HUES6 (cell line): ENCODE measurements around the gene GPR61.

Experiments used
- H3K27ac ChIP-seq: 2 replicates; pipeline ENCODE4 v1.7.0; 2013; ENCODE audit warnings: low read depth, mild to moderate bottlenecking, low read length, inconsistent platforms
- H3K27me3 ChIP-seq: 2 replicates; pipeline ENCODE4 v1.6.1; 2013; ENCODE audit warnings: low read length; ENCODE audit not compliant: control insufficient read depth, insufficient read depth
- H3K36me3 ChIP-seq: 2 replicates; pipeline ENCODE4 v1.6.1; 2013; ENCODE audit warnings: low read length; ENCODE audit not compliant: control insufficient read depth, insufficient read depth
- H3K4me1 ChIP-seq: 2 replicates; pipeline ENCODE4 v1.6.1; 2013; ENCODE audit warnings: low read length; ENCODE audit not compliant: control insufficient read depth, insufficient read depth
- H3K4me3 ChIP-seq: 2 replicates; pipeline ENCODE4 v1.5.1; 2013; ENCODE audit warnings: low read depth, low read length
- H3K9ac ChIP-seq: one replicate; pipeline ENCODE4 v1.6.1; 2013; ENCODE audit warnings: mild to moderate bottlenecking, low read length
- H3K9me3 ChIP-seq: 2 replicates; pipeline ENCODE4 v1.6.1; 2013; ENCODE audit warnings: low read depth, low read length; ENCODE audit not compliant: control insufficient read depth, insufficient read depth

GPR61 gene

DNA sequence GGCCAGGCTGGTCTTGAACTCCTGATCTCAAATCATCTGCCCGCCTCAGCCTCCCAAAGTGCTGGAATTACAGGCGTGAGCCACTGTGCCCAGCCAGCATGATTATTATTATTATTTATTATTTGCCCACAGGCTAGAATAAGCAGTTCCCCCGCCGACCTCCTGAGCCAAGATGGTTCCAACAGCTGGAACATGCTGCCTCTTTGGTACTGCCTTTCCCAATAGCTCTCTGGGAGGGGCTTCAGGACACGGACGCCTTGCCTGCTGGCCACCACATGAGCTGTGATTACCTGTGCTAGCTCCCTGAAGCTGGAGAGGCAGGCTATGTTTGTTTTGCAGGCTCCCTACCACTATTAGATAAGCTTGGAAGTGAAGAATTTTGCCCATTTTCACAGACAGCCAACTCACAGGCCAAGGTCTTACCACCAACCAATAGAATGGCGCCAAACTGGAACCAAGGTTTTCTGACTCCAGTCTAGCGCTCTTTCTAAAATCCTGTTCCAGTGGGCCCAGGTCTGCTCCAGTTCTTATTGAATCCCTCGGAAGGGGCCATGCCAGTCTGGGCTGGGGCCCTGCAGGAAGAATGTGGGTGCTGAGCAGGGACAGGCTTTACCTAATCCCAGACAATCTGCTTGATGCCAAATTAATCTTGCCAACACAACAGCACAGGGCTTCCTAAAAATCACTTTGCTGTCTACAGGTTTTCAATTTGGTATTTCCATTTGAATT, 2.1 kb upstream of the GPR61 start:
- peaks cover 3% of the 10 kb centered on the region; the same call in 1 of the 2 replicates for H3K4me1 ChIP-seq
- H3K27me3 ChIP-seq: peaks cover 4% of the 10 kb centered on the region; the same call in 1 of the 2 replicates
- H3K4me3 ChIP-seq: no peak overlapping the region
- H3K9ac ChIP-seq: no peak overlapping the region
- no peak overlapping the region for H3K27ac ChIP-seq
- H3K36me3 ChIP-seq: no peaks in the 10 kb centered on the region
- no peaks in the 10 kb centered on the region for H3K9me3 ChIP-seq

DNA sequence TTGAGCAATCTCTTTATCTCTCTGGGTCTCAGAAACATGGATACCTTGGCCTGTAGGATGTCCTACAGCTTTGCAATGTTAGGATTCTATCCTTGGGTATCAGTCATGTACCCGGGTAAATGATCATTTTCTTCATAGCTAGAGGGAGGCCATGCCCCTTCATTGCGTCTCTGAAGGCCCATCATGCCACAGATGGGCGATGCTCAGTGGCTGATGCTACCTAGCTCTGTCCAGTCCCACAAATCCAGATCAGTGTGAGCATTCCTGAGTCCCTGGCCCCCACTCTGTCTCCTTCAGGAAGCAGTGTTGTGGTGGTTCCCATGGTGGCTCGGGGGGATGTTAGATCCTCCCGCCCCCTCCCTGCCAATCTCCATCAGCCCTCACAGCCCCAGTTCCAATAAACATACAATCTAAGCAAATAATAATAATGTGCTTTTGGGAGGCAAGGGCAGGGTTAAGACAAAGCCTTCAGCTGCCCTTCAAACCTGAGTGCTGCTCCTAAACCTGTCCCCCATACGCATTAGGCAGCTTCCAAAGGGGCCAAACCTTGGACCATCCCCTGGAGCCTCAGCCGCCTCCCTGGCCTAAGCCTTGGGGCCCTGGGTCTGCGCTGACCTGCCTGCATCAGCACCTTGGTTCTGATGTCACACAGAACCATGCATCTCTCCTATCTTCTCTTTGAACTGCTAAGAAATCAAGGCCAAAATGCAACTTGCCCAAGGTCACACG, 681 bp upstream of the GPR61 start:
- Histone ChIP-seq H3K9ac (no peak overlapping the region), H3K27ac (no peak overlapping the region), H3K27me3 (peaks cover 4% of the 10 kb centered on the region; the same call in 1 of the 2 replicates), H3K4me3 (no peak overlapping the region), H3K4me1 (peaks cover 3% of the 10 kb centered on the region; the same call in 1 of the 2 replicates), H3K9me3 (no peaks in the 10 kb centered on the region), H3K36me3 (no peaks in the 10 kb centered on the region)

DNA sequence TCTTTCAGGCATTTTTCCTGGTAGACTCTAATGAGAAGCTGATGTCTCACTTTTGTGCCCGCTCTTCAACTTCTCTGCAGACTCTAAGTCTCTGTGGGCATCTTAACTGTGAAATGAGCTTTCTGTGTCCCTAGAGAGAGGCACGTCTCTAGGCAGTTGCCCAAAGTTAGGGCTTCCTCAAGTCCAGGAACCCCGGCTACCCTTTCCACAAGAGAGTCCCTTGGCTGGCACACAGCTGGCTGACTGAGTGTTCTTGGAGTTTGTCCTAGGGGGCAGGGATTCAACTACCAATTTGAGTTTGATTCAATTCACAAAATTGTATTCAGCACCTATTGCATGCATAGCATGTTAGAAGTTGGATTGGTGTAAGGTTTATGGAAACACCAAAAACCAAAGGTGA, 1.4 kb downstream of the GPR61 start:
- Histone ChIP-seq H3K27ac (no peak overlapping the region), H3K36me3 (no peaks in the 10 kb centered on the region), H3K4me3 (no peak overlapping the region), H3K4me1 (peaks cover 3% of the 10 kb centered on the region; the same call in 1 of the 2 replicates), H3K9ac (no peak overlapping the region), H3K27me3 (peaks cover 4% of the 10 kb centered on the region; the same call in 1 of the 2 replicates), H3K9me3 (no peaks in the 10 kb centered on the region)

DNA sequence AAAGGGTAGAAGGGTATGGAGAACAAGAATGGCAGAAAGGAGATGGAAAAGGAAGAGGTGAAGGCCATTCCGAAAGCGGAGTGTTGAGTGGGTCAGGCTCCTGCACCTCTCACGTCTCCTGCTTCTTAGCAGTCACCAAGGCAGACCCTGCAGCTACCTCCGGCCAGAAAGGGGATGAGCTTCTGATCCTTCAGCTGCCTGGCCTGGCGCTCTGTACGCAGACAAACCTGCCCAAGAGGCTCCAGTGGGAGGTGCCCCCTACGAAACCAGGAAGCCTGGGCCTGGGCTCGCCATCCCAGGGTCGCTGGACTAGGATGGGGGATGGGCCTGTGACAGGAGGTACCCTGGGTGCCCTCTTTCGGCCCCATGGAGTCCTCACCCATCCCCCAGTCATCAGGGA, 3.0 kb downstream of the GPR61 start:
- no peaks in the 10 kb centered on the region for H3K36me3 ChIP-seq
- peaks cover 4% of the 10 kb centered on the region; the same call in 1 of the 2 replicates for H3K27me3 ChIP-seq
- H3K27ac ChIP-seq: no peak overlapping the region
- peaks cover 13% of the 10 kb centered on the region for H3K4me1 ChIP-seq
- no peak overlapping the region for H3K9ac ChIP-seq
- H3K4me3 ChIP-seq: no peak overlapping the region
- no peaks in the 10 kb centered on the region for H3K9me3 ChIP-seq

DNA sequence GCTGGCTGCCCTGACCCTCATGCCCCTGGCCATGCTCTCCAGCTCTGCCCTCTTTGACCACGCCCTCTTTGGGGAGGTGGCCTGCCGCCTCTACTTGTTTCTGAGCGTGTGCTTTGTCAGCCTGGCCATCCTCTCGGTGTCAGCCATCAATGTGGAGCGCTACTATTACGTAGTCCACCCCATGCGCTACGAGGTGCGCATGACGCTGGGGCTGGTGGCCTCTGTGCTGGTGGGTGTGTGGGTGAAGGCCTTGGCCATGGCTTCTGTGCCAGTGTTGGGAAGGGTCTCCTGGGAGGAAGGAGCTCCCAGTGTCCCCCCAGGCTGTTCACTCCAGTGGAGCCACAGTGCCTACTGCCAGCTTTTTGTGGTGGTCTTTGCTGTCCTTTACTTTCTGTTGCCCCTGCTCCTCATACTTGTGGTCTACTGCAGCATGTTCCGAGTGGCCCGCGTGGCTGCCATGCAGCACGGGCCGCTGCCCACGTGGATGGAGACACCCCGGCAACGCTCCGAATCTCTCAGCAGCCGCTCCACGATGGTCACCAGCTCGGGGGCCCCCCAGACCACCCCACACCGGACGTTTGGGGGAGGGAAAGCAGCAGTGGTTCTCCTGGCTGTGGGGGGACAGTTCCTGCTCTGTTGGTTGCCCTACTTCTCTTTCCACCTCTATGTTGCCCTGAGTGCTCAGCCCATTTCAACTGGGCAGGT, 3.8 kb downstream of the GPR61 start:
- Histone ChIP-seq H3K27ac (no peak overlapping the region), H3K9ac (no peak overlapping the region), H3K4me1 (peaks cover 13% of the 10 kb centered on the region), H3K4me3 (no peak overlapping the region), H3K9me3 (no peaks in the 10 kb centered on the region), H3K27me3 (peaks cover 4% of the 10 kb centered on the region; the same call in 1 of the 2 replicates), H3K36me3 (no peaks in the 10 kb centered on the region)

DNA sequence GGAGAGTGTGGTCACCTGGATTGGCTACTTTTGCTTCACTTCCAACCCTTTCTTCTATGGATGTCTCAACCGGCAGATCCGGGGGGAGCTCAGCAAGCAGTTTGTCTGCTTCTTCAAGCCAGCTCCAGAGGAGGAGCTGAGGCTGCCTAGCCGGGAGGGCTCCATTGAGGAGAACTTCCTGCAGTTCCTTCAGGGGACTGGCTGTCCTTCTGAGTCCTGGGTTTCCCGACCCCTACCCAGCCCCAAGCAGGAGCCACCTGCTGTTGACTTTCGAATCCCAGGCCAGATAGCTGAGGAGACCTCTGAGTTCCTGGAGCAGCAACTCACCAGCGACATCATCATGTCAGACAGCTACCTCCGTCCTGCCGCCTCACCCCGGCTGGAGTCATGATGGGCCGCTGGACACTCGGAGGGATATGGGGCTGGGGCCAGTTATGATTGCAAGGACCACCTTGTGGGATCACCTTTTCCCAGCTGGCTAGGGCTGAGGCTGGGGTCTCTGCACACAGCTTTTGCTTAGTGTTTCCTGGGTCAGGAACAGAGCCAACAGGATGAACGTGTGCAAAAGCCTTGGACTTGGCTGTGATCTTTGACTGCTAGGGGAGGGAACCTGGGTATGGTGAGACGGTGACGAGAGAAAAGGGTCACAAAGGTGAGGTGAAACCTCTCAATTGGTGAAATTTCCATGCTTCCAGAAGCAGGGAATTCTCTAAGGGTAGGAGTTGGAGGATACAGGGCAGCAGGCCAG, 4.5 kb downstream of the GPR61 start:
- no peak overlapping the region for H3K27ac ChIP-seq
- no peaks in the 10 kb centered on the region for H3K9me3 ChIP-seq
- no peak overlapping the region for H3K4me3 ChIP-seq
- H3K9ac ChIP-seq: no peak overlapping the region
- no peaks in the 10 kb centered on the region for H3K36me3 ChIP-seq
- H3K27me3 ChIP-seq: peaks cover 4% of the 10 kb centered on the region; the same call in 1 of the 2 replicates
- peaks cover 13% of the 10 kb centered on the region for H3K4me1 ChIP-seq

DNA sequence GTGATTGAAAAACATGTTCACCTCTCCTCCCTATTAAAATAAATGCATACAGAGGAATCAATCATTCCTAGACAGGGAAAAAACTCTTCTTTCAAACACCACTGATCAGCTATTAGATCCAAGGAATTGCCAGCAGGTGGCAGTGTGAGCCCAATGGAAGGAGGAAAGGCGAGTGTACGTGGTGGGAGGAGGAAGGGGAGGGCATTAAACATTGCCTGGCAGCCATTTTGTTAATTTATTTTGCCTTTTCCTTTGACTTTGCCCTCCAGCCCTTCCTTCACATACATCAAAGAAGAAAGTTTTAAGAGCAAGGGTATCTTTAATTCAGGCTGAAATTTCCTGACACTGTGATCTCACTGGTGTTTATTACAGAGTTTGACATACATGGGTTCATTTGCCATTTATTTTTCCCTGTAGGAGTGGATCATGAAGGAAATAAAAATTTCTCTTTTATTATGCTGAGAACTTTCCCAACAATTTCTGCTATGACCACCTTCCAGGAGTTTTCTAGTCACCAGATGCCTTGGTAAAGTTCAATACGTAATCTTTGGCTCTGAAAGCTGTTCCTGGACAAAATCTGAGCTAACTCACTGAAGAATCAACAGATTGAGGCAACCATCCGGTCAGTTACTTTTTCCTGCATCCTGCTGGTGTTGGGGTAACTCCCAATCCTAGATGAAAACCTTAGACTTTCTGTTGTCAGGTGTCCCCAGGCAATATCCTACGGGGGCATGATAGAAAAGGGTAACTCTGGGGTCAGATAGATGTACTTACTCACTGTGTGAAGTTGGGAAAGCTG, 6.8 kb downstream of the GPR61 start:
- Histone ChIP-seq H3K9ac (peak overlapping the region; percentile 26), H3K9me3 (no peaks in the 10 kb centered on the region), H3K36me3 (no peaks in the 10 kb centered on the region), H3K27me3 (no peaks in the 10 kb centered on the region), H3K27ac (peak overlapping the region; percentile 27; the same call in 1 of the 2 replicates), H3K4me1 (peaks cover 13% of the 10 kb centered on the region), H3K4me3 (peak overlapping the region; percentile 99)

DNA sequence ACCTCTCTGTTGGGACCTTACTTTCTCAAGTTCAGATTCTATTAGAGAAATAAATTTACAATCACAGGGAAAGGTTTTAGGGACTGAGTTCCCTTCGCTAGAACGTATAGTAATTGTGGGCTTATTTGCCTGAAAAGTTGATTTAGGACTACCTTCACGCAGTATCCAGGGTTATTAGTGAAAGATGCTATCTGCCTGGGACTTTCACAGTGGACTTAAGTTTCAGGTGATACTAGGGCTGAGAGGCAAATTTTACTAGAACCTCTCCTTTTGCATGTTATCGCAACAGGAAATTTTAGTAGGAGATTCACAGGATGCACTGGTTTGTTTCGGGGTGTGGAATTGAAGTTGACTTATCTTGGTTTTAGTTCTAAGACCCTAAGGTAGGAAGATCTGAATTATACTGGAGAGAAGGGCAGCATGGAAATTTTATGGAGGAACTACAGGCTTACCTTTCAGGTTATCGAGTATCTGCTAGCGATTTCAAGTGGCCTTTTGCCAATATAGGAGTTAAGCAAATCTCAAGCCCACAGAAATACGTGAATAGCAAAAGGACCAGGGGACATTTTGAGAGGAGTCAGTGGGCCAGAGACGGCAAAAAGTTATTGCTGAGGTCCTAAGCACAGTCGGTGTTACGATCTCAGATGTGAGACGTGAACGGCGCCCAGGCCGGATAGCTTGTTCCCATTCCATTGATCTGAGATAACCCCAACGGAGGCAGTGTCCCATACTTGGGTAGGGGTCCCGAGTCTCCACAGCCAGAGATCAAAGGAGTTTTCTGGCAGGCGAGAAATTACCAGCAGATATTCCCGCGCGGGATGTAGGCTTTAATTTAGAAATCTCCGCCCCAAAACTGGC, 8.0 kb downstream of the GPR61 start:
- Histone ChIP-seq H3K4me3 (peak overlapping the region; percentile 99), H3K9me3 (no peaks in the 10 kb centered on the region), H3K36me3 (no peaks in the 10 kb centered on the region), H3K4me1 (peaks cover 13% of the 10 kb centered on the region), H3K27me3 (no peaks in the 10 kb centered on the region), H3K27ac (peak overlapping the region; percentile 76), H3K9ac (peak overlapping the region; percentile 81)

DNA sequence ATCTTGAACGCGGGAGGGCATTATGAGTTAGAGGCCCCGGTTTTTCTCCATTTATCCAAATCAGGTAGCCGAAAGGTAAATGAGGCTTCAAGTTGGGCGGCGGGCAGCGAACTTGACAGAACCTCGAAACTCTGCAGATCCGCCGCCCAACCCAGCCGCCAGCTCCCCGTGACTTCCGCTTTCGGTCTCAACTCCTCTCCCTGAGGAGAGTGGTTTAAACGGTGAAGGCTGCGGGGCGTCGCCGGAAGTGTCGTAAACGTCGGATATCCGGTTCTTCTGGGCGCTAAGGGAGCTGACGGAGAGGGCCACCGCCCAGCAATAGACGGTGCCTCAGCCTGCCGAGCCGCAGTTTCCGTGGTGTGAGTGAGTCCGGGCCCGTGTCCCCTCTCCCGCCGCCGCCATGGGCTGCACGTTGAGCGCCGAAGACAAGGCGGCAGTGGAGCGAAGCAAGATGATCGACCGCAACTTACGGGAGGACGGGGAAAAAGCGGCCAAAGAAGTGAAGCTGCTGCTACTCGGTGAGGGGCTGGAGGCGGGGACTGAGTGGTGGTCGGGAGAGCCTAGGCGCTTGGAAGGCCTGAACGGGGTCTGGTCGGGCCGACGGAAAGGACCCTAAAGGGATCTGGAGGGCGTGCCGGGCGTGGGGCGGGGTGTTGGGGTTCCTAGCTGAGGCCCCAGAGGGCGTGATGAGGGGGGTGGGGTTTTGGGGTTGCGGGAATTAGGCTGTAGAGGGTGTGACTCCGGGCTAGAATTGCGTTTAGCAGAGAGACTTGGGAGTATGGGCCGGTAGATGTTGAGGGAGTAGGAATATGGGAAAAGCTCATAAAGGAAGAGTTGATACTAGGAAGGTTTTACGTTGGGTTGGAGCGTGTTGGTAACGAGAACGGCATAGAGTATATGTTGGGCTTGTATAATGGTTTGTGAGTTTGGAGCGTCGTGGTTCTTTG, 8.9 kb downstream of the GPR61 start, which contains the start of gene GNAI3:
TSS of gene GNAI3 (plus strand) at position 295 of the 947 bp plus-strand sequence. CDS start at position 401, 106 bp downstream.
- H3K9ac ChIP-seq: peak within 1 kb of the TSS; percentile 97
- H3K36me3 ChIP-seq: no peaks in the 10 kb centered on the region
- H3K27ac ChIP-seq: peak within 1 kb of the TSS; percentile 76
- no peaks in the 10 kb centered on the region for H3K27me3 ChIP-seq
- no peaks in the 10 kb centered on the region for H3K9me3 ChIP-seq
- peak within 1 kb of the TSS; percentile 99 for H3K4me3 ChIP-seq
- peaks cover 13% of the 10 kb centered on the region for H3K4me1 ChIP-seq
